HL-60/S4 treated with phorbol 12-myristate 13-acetate at 8.2 ng/mL for 4 days and 3 days (cell line): ENCODE data around the gene TNS3.

Source experiments
- in situ Hi-C: fragments of 300-500 bp; cut with MboI; formaldehyde crosslinking; loops from 2 replicates; pipeline ENCODE4 v1.15.0; 2022; ENCODE audit warnings: low sequenced_read_pairs

Gene TNS3

DNA sequence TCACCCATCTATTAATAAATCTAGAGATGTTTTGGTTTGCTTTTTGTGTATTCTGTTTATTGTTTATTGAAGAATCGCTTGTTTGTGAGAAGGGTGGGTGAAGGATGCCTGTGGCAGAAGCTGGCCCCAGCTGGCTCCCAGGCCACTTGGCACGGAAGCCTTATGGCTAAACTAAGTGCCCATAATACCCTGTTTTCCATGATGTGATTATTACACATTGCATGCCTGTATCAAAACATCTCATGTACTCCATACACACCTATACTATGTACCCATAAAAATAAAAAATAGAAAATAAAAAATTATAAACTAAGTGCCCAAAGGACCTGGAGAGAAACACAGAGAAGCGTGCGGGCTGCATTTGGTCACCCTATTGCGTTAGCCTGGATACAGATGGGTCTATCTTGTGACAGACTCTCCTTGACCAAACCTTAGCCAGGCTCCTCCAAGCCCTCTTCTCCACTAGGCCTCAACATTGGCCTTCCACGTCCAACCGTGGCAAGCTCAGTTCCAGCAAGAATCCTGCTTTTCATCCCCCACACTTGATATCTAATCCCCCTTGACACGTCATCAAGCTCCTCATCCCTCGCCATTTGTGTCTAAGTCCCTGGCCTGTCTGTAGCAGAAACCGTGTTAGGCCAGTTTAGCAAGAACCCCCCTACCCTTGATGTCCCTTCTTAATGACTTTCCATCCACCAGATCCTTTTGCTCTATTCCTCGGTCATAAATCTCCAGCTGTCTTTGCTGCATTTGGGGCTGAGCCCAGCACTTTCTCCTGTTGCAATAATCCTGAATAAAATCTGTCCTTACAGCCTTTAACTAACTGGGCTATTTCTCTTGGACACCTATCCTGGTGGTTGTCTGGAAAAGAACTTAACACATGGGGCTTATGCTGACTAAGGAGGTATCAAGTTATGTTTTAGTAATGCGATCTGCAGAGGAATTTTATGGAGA is 245.2 kb downstream of the TNS3 start:
- in situ Hi-C loops, result no loop called here

DNA sequence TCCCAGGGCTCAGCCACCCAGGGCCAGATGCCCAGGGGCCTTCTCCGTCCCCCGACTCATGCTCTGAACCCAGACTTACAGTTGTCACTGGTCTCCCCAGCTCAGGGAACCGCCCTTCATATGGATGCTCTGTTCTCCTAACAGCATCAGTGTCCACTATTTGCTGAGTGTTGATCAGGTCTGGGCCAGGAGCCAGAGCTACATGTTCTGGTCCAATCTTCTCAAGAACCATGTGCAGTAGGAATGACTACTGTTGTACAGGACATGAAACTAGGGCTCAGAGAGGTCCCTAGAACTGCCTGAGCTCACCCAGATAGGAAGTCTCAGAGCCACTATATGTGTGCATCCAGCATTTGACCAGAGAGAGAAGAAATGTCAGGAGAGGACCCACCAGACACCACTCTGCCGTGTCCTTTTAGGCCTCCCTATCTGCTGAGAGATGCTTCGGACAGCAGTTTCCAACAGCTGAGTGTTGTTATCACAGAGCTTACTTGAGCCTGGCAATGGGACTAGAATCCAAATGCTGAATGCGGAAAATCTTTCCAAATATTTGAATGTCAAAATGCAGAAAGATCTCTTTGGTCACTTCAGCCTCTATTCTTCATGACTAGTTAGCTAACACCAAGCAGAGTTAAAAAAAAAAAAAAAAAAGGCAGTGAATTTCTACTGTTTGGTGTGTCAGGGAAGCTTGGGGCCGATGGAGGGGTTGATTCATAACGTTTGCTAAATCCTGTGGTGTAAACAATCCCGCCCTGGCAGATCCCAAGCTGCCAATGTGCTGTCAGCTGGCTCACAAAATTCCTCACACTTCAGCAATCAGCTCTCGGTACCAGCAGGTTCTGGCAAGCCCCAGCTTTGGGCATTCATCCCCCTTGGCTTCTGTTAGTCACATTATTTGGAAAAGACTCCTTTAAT is 246.1 kb downstream of the TNS3 start:
- in situ Hi-C loops, result no loop called here

DNA sequence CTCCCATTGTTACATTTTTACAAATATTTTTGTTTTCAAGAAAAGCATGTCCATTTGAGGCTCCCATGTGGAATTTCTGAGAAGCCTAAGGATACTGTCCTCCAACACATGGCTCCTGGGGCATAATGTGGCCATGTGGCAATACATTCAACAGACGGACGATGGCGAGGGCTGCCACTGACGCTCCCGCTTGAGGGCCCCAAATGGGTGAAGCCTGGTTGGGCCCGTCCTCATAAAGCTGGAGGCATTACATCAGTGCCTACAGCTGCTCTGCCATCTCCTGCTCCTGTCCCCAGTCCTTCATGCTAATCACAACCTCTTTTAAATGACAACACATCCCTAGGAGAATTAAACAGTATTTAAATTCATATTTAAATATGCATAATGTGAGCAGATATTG is 246.8 kb downstream of the TNS3 start:
- in situ Hi-C loops, result no loop called here

DNA sequence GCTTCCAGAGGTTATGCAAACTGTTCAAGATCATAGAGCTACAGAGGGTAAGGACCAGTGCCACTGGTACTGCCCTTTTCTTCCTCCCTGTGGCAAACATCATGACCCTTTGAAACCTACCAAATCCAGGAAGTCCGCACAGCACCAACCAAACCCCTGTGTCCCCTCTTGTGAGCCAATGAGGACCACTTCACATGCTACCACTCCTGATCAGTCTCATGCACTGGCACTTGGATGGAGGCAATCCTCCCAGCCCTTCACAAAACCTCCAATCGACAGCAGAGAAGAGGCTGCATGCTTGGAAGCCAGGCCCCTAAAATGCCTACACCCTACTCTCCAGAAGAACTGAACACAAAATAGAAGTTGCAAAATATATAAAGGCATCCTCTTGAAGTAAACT is 248.0 kb downstream of the TNS3 start:
- in situ Hi-C loops, result no loop called here

DNA sequence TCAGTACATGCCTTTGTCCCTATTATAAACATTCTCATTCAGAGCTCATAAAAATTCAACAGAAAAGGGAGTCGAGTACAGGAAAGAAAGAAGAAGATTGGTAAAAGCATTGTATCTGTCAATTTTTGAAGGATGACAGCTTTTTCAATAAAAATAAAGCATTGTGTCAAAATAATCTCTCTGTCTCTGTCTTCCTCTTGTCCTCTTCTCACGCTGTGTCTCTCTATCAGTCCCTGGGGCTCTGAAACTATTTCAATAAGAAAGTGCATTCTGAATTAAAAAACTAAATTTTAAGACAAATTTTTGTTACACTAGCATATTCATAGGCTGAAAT is 248.4 kb downstream of the TNS3 start:
- in situ Hi-C loops, result no loop called here

DNA sequence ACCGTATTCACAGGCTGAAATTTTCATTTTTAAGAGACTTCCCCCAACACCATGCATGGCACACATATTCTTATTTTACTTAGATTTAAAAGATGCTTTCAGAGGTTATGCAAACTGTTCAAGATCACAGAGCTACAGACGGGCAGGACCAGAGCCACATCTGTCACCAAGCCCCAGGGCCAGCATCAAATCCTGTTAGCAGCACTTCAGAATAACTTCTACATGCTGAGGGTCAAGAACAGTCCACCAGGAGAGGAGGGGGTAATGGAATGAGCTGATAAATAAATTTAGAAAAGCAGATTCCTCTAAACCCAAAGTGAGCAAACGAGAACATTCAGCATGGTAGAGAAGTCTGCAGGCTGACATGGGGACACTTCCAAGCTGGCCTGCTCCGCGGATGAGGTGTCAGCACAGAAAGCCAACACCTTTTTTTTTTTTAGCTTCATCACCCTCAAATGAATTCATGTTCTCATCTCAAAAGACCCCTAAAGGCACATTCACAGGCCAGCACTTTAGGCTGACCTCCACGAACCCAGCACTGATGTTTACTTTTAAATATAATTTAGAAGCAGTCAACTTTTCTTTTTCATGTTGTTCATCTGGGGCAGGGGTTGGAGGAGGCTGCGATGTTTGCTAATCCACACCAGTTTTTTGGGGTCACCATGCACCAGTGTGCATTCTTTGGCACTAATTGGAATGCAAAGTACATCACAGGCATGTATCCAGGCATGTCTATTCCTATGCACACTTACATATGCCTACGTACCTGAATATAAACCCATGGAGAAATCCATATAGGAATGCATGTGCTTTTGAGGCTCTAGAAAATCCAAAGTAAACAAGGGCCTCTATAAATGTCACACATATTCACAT is 249.0 kb downstream of the TNS3 start:
- in situ Hi-C loops, result no loop called here

DNA sequence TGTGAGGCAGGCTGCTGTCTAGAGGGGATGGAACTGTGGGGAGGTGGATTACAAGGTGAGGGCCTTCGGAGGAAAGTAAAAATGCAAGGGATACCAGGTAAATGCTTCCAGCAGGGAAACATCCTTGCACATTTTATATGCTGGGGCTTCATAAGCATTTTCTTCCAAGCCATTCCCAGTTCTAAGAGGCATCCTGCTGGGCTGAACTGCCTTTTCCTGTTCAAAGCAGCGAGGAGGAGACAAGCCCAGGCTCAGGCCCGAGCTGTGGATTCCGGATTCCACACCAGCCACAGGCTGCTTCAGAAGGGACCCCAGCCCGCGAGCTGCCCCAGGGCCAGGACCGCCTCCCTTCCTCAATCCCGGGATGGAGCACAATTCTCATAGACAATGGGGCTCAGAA is 249.7 kb downstream of the TNS3 start:
- in situ Hi-C loops, result no loop called here

DNA sequence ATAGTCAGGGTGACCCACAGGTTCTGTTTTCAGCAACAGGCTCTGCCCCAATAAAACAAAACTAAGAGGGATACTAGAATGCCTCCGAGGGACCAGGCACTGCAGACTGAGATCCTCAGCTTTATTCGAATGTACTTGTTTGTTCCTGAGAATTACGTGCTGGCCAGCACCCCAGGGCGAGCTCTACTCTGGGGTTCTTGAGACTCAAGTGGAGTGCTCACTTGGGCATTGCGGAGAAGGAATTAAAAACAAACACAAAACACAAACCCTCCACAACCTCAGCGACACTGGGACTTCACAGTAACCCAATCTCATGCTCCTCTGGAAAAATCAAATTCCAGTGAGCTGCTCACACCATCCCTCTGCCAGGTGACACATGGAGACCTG is 250.7 kb downstream of the TNS3 start:
- in situ Hi-C loops, result no loop called here

DNA sequence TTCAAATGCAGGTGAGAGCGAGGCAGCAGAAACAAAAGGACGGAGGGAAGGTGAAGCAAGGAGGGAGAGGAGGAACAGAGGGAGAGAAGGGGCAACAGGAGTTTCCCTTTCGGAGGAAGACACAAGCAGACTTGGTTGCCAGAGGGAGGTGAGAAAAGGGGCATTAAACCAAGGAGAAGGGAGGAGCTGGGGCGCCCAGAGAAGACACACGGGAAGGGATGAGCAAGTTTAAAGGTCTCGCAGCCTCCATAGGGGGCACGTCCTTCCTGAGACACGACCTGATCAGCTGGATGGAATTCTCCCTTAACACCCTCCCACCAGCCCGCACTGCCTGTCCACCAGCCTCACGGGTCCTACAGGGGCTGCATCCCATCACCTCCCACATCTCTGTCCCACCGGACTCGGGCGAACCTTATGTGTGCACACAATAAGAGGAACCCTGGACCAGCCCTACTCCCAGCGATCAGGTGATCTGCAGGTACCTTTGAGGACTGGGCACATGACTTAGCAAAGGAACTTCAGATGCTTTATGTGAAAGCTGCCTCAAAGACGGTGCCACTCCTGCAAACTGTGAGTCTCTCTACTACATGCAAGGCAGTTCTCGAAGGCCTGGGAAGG is 251.2 kb downstream of the TNS3 start:
- in situ Hi-C loops, result no loop called here

DNA sequence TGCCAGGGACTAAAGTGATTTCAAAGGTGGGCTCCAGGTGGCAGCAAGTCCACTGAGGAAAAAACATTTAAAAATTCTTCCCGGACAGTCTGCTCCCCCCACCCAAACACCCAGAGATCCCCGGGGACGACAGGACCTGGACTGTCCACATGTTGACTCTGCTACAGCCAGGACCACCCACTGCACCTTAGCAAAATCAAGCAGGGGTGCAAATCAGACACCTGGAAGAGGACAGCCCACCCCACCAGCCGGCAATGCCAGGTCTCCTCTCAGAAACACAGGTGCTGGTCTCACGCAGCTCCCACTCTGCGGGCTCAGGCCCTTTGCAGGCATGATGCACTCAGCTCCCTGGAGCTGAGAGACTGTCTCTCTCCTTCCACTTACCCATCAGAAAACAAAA is 251.9 kb downstream of the TNS3 start:
- in situ Hi-C loops, result no loop called here

DNA sequence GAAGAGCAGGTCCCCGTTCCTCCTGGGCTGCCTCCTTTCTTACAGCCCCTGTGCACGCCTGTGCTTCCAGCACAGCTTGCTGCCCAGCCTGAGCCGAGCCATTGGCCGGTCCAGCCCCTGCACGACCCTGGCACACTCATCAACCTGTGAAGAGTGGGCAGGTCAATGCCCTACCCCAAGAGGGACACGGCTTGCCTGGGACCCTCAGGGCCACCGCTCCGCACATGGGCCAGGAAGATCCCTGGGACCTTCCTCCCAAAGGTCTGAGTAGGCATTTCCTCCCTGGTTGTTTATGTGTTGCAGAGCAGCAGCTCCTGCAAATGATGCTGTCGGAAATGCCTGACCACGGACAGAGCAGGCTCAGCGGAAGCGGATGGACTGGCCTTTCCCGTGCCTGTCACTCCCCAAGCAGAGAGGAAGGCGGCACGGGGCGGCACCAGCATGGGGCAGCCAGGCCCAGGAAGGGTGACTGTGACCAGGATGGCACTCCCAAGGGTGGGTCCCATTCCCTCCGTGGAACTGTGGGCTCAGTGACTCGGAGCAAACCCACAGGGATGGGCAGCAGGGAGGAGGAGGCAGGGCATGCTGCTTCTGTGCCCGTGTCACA is 252.5 kb downstream of the TNS3 start:
- in situ Hi-C loops, result no loop called here

DNA sequence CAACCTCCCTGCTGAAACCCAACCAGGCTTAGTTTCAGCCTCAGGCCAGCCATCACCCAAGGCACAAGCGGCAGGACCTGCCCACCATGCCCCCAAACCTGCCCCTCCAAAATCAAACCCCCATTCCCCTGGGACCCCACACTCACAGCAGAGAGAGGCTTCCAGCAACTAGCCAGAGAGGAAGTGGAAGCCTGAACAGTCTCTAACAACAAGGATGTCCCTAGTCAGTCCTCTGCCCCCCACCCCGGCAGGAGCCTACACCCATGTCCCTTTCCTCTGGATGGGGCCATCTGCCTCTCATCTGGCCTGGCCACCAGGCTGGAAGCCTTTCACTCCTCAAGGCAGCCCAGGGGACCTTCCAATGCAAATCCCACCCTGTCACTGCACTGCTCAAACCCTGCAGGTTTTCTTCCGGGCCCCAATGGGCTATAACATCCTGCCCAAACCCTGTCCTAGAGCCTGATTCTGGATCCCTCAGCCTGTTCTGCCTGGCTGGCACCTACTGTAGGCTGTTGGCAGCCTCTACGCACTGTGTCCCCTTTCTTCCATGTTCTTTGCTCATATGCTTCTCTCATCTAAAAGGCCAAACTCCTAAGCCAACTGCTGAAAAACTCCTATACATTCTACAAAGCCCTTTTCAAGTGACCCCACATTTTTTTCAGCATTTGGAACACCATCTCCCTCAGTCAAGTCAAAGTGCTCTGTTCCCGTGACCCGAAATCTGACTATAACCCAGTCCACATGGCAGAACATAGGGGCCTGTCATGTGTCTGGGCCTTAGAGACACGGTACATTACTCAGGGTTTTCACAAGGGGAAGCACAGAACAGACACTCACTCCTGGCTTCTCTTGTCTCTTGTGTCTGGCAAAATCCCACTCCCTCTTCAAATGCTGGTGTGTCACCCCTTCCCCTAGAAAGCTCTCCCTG is 253.3 kb downstream of the TNS3 start:
- in situ Hi-C loops, result no loop called here

DNA sequence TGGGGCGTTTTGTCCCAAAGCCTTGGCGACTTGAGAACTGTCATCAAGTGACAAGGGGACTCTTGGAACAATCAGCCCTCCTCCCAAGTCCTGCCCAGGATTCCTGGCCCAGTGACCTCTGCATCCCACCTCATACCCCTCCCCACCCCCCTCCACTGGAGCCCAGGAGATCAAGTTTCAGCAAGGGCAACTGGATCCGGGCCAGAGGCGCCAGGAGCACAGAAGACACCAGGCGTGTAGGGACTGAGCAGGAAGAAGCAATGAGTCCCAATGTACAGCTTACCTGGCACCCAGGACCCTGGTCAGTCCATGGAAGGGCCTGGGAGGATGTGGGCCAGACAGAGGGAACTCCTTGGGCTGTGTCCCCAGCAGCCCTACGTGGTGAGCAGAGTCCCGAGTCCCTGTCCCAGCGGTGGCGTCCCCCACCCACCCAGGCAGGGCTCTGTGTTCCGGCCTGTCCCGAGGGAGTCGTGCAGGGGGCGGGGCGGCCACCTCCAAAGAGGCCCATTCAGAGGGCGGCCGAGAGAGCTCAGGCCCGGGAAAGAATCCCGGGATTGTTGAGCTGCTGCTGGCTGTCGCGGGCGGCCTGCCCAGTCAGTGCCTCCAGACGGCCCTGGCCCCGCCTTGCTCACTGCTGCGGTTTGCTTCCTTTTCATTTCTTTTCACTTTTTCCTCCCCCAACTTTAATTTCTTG is 254.1 kb downstream of the TNS3 start:
- in situ Hi-C loops, result no loop called here

DNA sequence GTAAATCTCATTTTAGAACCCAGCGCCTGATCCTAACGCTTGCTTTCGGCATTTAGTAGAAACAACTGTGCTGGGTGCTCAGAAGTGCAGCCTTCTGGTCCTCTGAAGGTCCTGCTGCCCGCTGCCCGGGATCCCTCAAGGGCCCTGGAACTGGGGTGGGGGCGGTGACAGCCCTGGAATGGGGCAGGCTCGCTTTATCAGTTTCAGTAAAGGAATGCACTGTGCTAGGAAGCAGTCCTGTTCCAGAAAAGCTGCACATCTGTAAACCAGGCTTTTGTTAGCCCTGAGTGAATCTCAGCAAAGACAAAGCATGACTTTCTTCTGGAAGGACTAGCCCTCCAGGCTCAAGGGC is 254.6 kb downstream of the TNS3 start:
- in situ Hi-C loops, result no loop called here

DNA sequence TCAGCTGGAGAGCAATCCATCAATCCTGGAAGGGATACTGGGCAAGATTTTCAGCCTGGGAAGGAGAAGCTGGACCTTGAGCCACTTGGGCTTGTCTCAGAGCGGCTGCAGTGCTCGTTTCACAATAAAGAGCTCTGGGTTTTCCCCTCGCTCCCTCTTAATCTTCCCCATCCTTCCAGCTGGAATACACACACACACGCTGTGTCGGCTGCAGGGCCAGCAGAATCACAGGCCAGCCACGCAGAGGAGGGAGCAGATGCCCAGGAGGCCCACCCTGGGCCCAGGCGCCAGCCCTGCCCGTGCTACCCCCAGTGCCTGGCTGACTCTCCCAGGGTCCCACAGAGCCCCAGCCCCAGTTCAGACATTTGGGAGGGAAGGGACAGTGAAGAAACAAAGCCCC is 255.1 kb downstream of the TNS3 start:
- in situ Hi-C loops, result no loop called here

DNA sequence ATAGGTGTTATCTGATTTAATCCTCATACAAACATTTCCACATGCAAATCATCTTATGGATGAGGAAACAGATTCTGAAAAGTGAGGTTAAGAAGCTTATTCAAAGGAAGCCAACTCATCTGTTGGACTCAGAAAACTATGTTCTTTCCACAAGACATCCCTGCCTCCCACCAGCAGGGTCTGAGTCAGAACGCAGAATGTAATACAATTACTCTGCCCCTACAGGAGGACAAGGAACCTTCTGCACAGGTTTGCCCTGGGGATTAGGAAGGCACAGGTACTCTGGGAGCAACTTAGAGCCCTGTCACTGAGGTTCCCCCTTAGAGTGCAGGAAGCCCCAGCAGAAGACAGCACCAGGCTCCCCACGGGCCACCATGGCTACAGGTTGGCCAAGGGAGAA is 255.7 kb downstream of the TNS3 start:
- in situ Hi-C loops, result no loop called here

DNA sequence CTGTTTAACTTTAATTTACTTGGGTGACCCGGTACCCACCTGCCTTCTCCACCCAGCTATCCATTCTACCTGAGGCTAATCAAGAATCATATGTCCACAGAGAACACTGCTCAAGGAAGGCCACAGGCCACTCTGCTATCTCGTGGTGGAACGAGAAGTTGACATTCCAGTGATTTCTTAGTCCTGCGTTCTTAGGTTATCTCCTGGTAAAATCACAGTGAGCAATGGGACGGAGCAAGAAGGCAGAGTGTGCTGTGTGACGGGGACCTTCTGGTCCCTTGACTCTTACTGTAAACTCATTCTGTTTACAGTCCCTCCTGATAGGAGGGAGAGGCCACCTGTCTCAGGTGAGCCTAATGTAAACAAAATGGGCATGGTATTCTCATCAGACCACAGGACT is 256.6 kb downstream of the TNS3 start:
- in situ Hi-C loops, result no loop called here

DNA sequence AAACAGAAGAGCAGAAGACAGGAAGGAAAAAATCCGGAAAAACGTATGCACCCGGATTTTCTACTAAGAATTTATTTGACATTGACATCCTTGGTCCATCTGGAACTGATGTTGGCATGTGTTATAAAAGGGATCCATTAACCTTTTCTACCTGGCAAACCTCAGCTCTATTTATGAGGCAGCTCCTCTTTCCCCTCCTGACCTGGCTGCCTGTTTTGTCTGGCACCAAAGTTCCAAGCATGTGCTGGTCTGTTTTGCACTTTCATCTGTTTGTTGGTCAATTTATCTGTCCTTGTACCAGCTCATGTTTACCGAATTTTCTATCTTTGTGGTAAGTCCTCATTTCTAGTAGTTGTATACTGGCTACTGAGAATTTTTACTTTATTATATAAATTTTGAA is 258.0 kb downstream of the TNS3 start:
- in situ Hi-C loops, result no loop called here

DNA sequence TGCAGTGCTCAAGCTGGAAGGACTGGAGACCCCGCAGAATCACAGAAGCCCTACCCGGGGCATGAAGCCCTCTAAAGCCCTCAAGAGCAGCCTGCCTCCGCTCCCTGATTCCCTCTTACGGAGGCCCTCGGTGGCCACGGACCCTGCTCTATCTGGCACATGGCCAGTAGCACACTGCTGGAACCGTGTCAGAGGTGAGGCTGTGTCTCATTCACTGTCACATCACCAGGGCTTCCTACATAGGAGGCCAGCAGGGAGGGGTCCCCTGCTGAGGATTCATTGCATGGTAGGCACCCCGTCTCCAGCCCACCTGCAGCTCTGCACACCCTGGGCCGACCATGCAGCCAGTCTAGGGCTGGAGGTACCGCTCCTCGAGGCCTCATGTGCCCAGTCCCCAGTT is 259.2 kb downstream of the TNS3 start:
- in situ Hi-C loops, result no loop called here
